MCF 10A (cell line): ENCODE results near the gene SLC25A17. TPM values are rescaled to one million over a fixed set of nuclear protein-coding genes. Genes with fewer than 3 reads are reported as not detected.

Experiments
- BruUV-seq: library from RNA; stranded (reverse); fragments of 400-500 nt; replicated peaks from 2 replicates; lab custom pipeline; 2021; lab: Mats Ljungman, UMichigan
- CTCF ChIA-PET: fragments of 300-600 bp; sonication (Branson Sonifier 250); formaldehyde crosslinking; extraction: SDS; loops from one replicate; lab custom pipeline; 2021; ENCODE audit warnings: antibody characterized with exemption, inconsistent platforms; lab: Yijun Ruan, JAX
- POLR2A ChIA-PET: fragments of 300-600, 350-650 bp; sonication (Branson Sonifier 250); formaldehyde crosslinking; extraction: SDS; loops from one replicate; lab custom pipeline; 2020; ENCODE audit warnings: antibody characterized with exemption, inconsistent platforms; lab: Yijun Ruan, JAX
- DNase-seq: peaks from one replicate; pipeline ENCODE4 v3.0.0-alpha.2; 2018; ENCODE audit not compliant: unreplicated experiment
- H3K27ac Mint-ChIP-seq: one replicate; pipeline ENCODE4 v1.8.0; 2022; ENCODE audit warnings: mild to moderate bottlenecking, low read depth, mixed read lengths; ENCODE audit not compliant: unreplicated experiment
- H3K27me3 Mint-ChIP-seq: one replicate; pipeline ENCODE4 v1.8.0; 2022; ENCODE audit warnings: mixed read lengths; ENCODE audit not compliant: insufficient read depth, unreplicated experiment
- H3K36me3 Mint-ChIP-seq: one replicate; pipeline ENCODE4 v1.8.0; 2022; ENCODE audit warnings: mild to moderate bottlenecking, moderate library complexity, mixed read lengths; ENCODE audit not compliant: insufficient read depth, unreplicated experiment
- H3K4me1 Mint-ChIP-seq: one replicate; pipeline ENCODE4 v1.8.0; 2022; ENCODE audit warnings: mixed read lengths; ENCODE audit not compliant: insufficient read depth, unreplicated experiment
- H3K4me3 Mint-ChIP-seq: one replicate; pipeline ENCODE4 v1.8.0; 2022; ENCODE audit warnings: mild to moderate bottlenecking, moderate library complexity, mixed read lengths; ENCODE audit not compliant: unreplicated experiment
- H3K9me3 Mint-ChIP-seq: one replicate; pipeline ENCODE4 v1.8.0; 2022; ENCODE audit warnings: mixed read lengths; ENCODE audit not compliant: unreplicated experiment
- intact Hi-C: fragments of 100-400 bp; cut with micrococcal nuclease; formaldehyde crosslinking; loops from 2 replicates; pipeline ENCODE4 v1.14.1; 2022
- total RNA-seq: library from RNA; stranded (reverse); gene quantifications from 2 replicates; pipeline ENCODE4 v1.2.3, GENCODE V29; 2022
- TF ChIP-seq, protein P1 (sequence below): fragments of 200-600 bp; IDR thresholded peaks from one replicate; pipeline ENCODE4 v1.8.0; 2022; ENCODE audit warnings: antibody characterized with exemption, mild to moderate bottlenecking; ENCODE audit not compliant: unreplicated experiment

Gene SLC25A17
- total RNA-seq, 1 experiment from 2014 or later, result 22.3 TPM

DNA sequence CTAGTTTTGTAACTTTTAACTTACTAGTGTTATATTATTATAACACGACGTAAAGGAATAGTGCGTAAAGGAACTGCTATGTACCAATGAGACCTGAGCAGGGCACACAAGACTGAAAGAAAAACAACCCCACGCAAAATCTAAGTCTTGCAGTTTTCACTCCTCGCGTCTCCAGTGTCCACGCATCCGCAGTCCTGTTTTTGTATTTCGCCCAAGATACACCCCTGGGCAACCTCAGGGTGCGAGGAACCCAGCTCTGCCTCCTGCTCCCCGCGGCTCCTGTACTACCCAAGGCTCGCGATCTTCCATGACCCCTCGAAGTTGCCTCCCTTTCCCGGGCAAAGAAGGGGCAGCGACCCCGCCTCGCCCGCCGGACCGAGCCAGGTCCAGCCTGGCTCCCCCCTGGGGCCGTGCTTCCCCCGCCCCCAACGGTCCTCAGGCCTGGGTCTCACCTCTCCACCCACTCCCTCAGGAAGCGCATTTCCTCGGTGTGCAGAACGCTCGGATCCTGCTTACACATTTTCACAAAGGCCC lies 36.9 kb upstream of the SLC25A17 start:
- TF ChIP-seq, protein P1, sequence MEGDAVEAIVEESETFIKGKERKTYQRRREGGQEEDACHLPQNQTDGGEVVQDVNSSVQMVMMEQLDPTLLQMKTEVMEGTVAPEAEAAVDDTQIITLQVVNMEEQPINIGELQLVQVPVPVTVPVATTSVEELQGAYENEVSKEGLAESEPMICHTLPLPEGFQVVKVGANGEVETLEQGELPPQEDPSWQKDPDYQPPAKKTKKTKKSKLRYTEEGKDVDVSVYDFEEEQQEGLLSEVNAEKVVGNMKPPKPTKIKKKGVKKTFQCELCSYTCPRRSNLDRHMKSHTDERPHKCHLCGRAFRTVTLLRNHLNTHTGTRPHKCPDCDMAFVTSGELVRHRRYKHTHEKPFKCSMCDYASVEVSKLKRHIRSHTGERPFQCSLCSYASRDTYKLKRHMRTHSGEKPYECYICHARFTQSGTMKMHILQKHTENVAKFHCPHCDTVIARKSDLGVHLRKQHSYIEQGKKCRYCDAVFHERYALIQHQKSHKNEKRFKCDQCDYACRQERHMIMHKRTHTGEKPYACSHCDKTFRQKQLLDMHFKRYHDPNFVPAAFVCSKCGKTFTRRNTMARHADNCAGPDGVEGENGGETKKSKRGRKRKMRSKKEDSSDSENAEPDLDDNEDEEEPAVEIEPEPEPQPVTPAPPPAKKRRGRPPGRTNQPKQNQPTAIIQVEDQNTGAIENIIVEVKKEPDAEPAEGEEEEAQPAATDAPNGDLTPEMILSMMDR, result no peak
- no TSS peak for BruUV-seq
- DNase-seq, result peak; percentile 34
- Mint-ChIP-seq H3K27ac (peak overlapping the region; percentile 99), H3K36me3 (peaks cover 36% of the 10 kb centered on the region), H3K4me1 (peaks cover 18% of the 10 kb centered on the region), H3K4me3 (peak overlapping the region; percentile 97), H3K9me3 (no peaks in the 10 kb centered on the region), H3K27me3 (no peaks in the 10 kb centered on the region)
- ChIA-PET POLR2A (interaction anchor here (0.5 to 6.9 kb wide), 33 partner anchors 9 to 1536 kb away, joined by 3 to 58 read pairs (median 6); partner anchors contain the start of genes ACO2, PHF5A, RANGAP1 and RBX1), CTCF (interaction anchor here (0.5 kb wide), 1 partner anchor 37 kb away, joined by 5 read pairs; the partner anchor contains the start of gene SLC25A17)
- intact Hi-C loops, result loop anchor here (2.0 kb wide), 1 partner anchor 203 kb away; no protein-coding TSS in a partner anchor

- CTCF ChIA-PET, result interaction anchor here (0.5 to 1.0 kb wide), 5 partner anchors 16 to 343 kb away, joined by 3 to 5 read pairs (median 3); no protein-coding TSS in a partner anchor
- BruUV-seq, result TSS peak; percentile 35
- H3K27ac Mint-ChIP-seq, result peak overlapping the region; percentile 99
- peak overlapping the region; percentile 97 for H3K4me3 Mint-ChIP-seq
- DNase-seq, result peak; percentile 45
- peaks cover 35% of the 10 kb centered on the region for H3K36me3 Mint-ChIP-seq
- peaks cover 17% of the 10 kb centered on the region for H3K4me1 Mint-ChIP-seq
- intact Hi-C loops, result no loop called here
- POLR2A ChIA-PET, result interaction anchor here (0.5 to 6.9 kb wide), 25 partner anchors 9 to 1901 kb away, joined by 3 to 58 read pairs (median 5); partner anchors contain the start of genes ACO2, PHF5A, RANGAP1 and RBX1
- H3K27me3 Mint-ChIP-seq, result no peaks in the 10 kb centered on the region
- TF ChIP-seq, protein P1, result no peak
- H3K9me3 Mint-ChIP-seq, result no peaks in the 10 kb centered on the region
Observed at GRCh38 chr22:40855071-40855978, 36.2 kb upstream of the SLC25A17 start.

DNA sequence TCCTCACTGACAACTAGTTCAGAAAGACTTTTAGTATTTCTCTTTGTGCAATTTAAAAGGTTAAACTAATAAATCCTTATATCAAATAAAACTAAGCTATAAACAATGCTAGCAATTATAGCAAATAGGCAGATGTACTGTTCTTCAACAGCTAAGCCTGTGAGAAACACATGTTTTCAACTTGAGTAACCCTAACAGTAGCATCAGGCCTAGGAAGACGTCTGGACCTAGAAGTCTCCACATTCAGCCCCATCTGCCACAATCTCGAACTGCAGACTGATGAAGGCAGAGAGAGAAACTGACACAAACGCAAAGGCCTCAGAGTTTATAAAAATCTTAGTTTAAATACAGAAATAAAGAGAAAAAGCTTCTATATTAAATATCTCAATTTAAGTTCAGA lies 34.8 kb upstream of the SLC25A17 start:
- peak overlapping the region; percentile 99 for H3K27ac Mint-ChIP-seq

More for the DNA sequence above, 34.8 kb upstream of the SLC25A17 start:
- Mint-ChIP-seq H3K4me3 (peak overlapping the region; percentile 97), H3K4me1 (peaks cover 21% of the 10 kb centered on the region), H3K9me3 (no peaks in the 10 kb centered on the region), H3K36me3 (peaks cover 44% of the 10 kb centered on the region), H3K27me3 (no peaks in the 10 kb centered on the region)
- TF ChIP-seq, protein P1, result no peak
- intact Hi-C loops, result no loop called here
- DNase-seq, result peak; percentile 17
- CTCF ChIA-PET, result interaction anchor here (1.0 kb wide), 1 partner anchor 341 kb away, joined by 3 read pairs; no protein-coding TSS in a partner anchor
- no TSS peak for BruUV-seq
- POLR2A ChIA-PET, result interaction anchor here (0.6 to 6.9 kb wide), 11 partner anchors 8 to 432 kb away, joined by 3 to 58 read pairs (median 5); partner anchors contain the start of genes DNAJB7, RANGAP1 and SLC25A17
